Measurements from ENCODE around the gene SRRM1. TPM values are rescaled to one million over a fixed set of nuclear protein-coding genes. Genes with fewer than 3 reads are reported as not detected.
"Not testable (repeated sequence)": the region's sequence is repeated elsewhere in the genome, so short reads cannot be mapped to it uniquely, and the experiment has no call there.

SRRM1 gene
- total RNA-seq, 6 donors from 2014 or later = 76.0 to 429 (median 100.0) TPM

GRCh38 chr1:24659166-24659904 is 16.2 kb downstream of the SRRM1 start:
- 95 to 100% methylated on average over 2 of the region's 2 CpGs for WGBS, 2 donors
- ATAC-seq (ENCODE audit: low FRiP score in 2 of 2) (no peak), DNase-seq (no peak)
- Histone ChIP-seq H3K4me3 (no peak overlapping the region), H3K4me1 (no peaks in the 10 kb centered on the region), H3K27ac (no peak overlapping the region), H3K9me3 (no peaks in the 10 kb centered on the region), H3K36me3 (peaks cover 62 to 100% (median 82%) of the 10 kb centered on the region in 4 donors), H3K27me3 (no peaks in the 10 kb centered on the region)
- TF ChIP-seq POLR2AphosphoS5 (IDR thresholded peaks at IDR 0.05) (no peak), POLR2A (IDR thresholded peaks at IDR 0.05) (no peak), EP300 (IDR thresholded peaks at IDR 0.05) (no peak), CTCF (IDR thresholded peaks at IDR 0.05) (no peak)

DNA sequence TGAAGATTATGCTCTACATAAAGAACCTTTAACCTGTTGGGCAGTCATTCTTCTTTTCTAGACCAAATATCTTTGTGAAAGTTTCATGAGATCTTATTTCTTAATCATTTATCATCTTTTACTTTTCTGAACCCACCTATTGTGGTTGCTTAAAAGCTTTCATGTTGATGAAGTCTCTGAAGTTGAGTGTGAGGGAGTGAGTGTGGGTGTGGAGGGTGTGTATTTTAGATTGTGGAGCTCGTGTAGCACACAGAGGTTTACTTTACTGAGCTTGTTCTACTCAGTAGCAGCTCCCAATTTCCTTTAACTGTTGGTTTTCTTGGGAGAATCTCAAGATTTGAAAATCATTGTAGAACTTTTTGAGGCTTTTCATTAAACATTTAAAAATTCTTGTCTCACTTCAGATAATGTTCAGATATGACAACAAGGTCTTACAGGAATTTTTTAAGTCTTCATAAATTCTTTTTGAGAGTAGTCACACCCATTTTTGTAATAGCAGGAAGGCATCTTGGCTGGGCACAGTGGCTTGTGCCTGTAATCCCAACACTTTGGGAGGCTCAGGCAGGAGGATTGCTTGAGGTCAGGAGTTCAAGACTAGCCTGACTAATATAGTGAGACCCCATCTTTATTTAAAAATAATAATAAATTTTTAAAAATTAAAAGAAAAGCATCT is 17.0 kb downstream of the SRRM1 start:
- no peak for TF ChIP-seq POLR2A (IDR thresholded peaks at IDR 0.05)
- TF ChIP-seq POLR2AphosphoS5 (IDR thresholded peaks at IDR 0.05) = no peak
- TF ChIP-seq CTCF (IDR thresholded peaks at IDR 0.05) = no peak
- no peak for TF ChIP-seq EP300 (IDR thresholded peaks at IDR 0.05)
- H3K9me3 ChIP-seq = no peaks in the 10 kb centered on the region
- H3K4me3 ChIP-seq = no peak overlapping the region
- peaks cover 63 to 100% (median 82%) of the 10 kb centered on the region in 4 donors for H3K36me3 ChIP-seq
- no peak overlapping the region for H3K27ac ChIP-seq
- H3K4me1 ChIP-seq = no peaks in the 10 kb centered on the region
- no peak for ATAC-seq (ENCODE audit: low FRiP score in 2 of 2)
- H3K27me3 ChIP-seq = no peaks in the 10 kb centered on the region
- WGBS, 2 donors = 27 to 35% methylated on average over 1 of the region's 1 CpG
- no peak for DNase-seq

- no peak overlapping the region for H3K27ac ChIP-seq
- ATAC-seq (ENCODE audit: low FRiP score in 2 of 2) = no peak
- no peak overlapping the region for H3K4me3 ChIP-seq
- WGBS, 2 donors = 64 to 79% methylated on average over 2 of the region's 2 CpGs
- no peaks in the 10 kb centered on the region for H3K9me3 ChIP-seq
- H3K4me1 ChIP-seq = no peaks in the 10 kb centered on the region
- no peak for TF ChIP-seq POLR2AphosphoS5 (IDR thresholded peaks at IDR 0.05)
- TF ChIP-seq CTCF (IDR thresholded peaks at IDR 0.05) = no peak
- TF ChIP-seq POLR2A (IDR thresholded peaks at IDR 0.05) = no peak
- TF ChIP-seq EP300 (IDR thresholded peaks at IDR 0.05) = no peak
- DNase-seq = no peak
- H3K27me3 ChIP-seq = no peaks in the 10 kb centered on the region
- H3K36me3 ChIP-seq = peaks cover 74 to 100% (median 88%) of the 10 kb centered on the region in 4 donors
Measured at GRCh38 chr1:24664507-24665033, 21.5 kb downstream of the SRRM1 start.

GRCh38 chr1:24666794-24667193 is 23.7 kb downstream of the SRRM1 start:
- Histone ChIP-seq H3K4me3 (no peak overlapping the region), H3K27me3 (no peaks in the 10 kb centered on the region), H3K36me3 (peaks cover 83 to 100% (median 95%) of the 10 kb centered on the region in 4 donors), H3K9me3 (no peaks in the 10 kb centered on the region), H3K4me1 (no peaks in the 10 kb centered on the region), H3K27ac (no peak overlapping the region)
- TF ChIP-seq POLR2AphosphoS5 (IDR thresholded peaks at IDR 0.05) (no peak), EP300 (IDR thresholded peaks at IDR 0.05) (no peak), CTCF (IDR thresholded peaks at IDR 0.05) (no peak), POLR2A (IDR thresholded peaks at IDR 0.05) (no peak)
- ATAC-seq (ENCODE audit: low FRiP score in 2 of 2) (no peak), DNase-seq (no peak)
- 92 to 93% methylated on average over 11 of the region's 11 CpGs for WGBS, 2 donors

DNA sequence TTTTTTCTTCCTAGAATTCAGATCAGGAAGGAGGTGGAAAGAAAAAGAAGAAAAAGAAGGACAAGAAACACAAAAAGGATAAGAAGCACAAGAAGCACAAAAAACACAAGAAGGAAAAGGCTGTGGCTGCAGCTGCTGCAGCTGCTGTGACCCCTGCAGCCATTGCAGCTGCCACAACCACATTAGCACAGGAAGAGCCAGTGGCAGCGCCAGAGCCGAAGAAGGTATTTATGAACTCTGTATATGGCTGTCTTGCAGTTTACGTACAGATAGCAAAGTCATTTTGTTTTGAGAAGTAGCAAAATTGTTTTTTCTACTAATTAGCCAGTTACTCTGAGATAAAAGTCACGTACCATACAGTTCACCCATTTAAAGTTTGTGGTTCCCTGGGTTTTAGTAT is 28.3 kb downstream of the SRRM1 start:
- peaks cover 57 to 92% (median 82%) of the 10 kb centered on the region in 4 donors for H3K36me3 ChIP-seq
- WGBS, 2 donors = 76 to 91% methylated on average over 4 of the region's 4 CpGs

GRCh38 chr1:24672686-24673085 is 29.6 kb downstream of the SRRM1 start:
- H3K4me1 ChIP-seq; DNase-seq; H3K4me3 ChIP-seq; H3K27ac ChIP-seq; ATAC-seq (ENCODE audit: low FRiP score in 2 of 2); H3K9me3 ChIP-seq; H3K27me3 ChIP-seq: not testable (repeated sequence)
- WGBS, 2 donors = 64 to 70% methylated on average over 1 of the region's 1 CpG
- peaks cover 43 to 78% (median 69%) of the 10 kb centered on the region in 4 donors for H3K36me3 ChIP-seq

More for the DNA sequence above, 28.3 kb downstream of the SRRM1 start:
- not testable (repeated sequence) for H3K27ac ChIP-seq; H3K4me3 ChIP-seq; ATAC-seq (ENCODE audit: low FRiP score in 2 of 2); H3K4me1 ChIP-seq; H3K27me3 ChIP-seq; DNase-seq; H3K9me3 ChIP-seq

Measured in upper lobe of left lung (tissue), 6 donors.